GM18861 (cell line): ENCODE measurements around the gene TTYH3.

Experiments
- ATAC-seq: cut with Tn5 transposase; IDR thresholded peaks from one replicate; pipeline ENCODE4 v1.9.1; 2021; ENCODE audit not compliant: unreplicated experiment

Gene TTYH3

GRCh38 chr7:2633538-2634266 is 1.9 kb downstream of the TTYH3 start:
- no peak for ATAC-seq

DNA sequence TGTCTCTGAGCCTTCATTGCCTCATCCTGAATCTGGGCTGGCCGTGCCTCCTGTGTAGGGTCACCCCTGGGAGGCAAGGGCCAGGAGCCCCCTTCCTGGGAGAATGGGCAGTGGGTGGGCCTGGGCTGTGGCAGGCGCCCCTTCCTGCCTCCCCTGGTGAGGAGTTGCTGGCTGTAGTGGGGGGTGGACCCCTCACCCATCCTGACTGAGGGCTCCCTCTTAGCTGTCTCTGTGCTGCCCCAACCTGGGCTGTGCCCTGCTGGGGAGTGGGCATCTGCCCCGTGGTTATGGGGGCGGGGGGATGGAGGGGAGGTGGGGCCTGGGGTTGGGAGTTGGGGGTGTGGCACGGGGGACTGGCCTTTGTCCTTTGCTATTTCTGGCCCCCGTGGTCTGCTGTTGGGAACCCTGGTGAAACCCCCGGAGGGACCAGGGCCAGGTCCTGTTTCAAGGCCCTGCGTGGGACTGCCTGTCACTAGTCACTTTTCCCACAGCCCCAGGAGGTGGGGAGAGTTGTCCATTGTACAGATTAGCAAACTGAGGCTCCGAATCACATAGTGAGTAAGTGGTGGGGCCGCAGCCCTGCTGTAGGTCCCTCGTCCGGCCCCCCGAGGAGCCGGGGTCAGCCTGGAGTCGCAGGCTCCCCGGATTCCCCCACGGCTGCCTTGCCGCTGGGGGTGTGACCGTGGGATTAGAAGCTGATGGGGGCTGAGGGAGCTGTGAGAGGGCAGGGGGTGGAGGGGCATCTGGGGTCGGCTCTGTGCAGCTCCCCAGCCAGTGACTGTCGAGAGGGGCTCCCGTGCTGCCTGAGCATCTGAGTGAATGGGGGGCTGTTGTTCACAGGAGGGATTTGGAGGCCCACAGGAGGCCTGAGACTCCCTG is 2.7 kb downstream of the TTYH3 start:
- ATAC-seq: no peak

DNA sequence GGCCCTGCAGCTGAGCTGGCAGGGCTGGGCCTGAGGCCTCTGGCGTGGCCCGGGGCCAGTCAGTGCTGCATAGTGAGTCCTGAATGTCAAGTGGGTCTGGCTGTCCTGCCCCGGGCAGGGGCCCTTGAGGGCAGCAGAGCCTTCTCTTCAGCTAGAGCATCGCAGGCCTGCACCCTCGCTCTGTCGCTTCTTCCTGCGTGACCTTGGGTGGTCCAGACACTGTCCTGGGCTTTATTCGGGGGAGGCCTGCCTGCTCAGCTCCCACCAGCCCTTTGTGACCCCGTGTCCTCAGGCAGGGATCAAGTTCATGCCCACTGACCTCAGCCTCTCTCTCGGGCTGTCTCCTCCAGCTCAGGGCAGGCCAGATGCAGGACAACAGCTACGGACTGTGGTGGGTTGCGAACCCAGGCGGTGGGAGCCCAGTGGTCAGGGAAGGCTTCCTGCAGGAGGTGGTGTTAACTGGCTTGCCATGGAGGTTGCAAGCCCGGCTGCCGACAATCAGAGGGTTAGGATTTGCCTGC is 3.4 kb downstream of the TTYH3 start:
- no peak for ATAC-seq

DNA sequence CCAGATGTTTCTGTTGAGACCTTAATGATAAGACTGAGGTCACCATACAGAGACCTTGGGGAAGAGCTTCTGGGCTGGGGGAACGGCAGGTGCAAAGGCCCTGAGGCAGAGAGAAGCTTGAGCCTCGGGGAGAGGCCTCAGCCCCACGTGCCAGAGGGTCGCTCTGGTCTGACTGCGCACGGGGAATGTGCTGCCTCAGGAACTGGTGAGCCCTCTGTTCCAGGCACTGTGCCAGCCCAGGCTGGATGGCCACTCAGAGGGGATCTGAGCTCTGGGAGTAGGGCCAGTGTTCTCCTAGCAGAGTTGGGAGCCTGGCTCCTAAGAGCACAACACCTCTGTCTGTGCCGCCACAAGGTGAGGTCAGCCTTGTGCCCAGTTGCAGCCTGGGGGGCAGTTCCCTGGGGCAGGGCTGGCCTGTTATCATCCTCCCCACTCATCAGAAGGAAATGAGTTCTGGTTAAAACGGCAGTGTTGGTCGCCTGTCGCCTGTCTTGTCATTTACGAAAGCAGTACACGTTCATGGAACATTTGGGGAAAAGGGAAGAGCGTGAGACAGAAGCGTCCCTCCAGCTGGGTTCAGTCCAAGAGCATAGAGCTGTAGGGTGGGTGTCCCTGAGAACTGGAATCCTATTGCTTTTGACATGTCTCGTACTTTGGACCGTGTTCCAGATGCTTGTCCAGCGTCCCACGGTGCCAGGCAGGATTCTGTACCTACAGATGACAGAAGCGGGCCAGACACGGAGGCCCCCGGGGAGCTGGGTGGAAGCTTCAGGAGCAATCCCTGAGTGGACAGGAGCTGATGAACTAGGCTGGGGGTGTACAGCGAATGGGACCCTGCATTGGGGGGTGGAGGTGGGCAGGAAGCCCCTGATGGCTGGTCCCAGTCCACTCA is 4.3 kb downstream of the TTYH3 start:
- no peak for ATAC-seq

DNA sequence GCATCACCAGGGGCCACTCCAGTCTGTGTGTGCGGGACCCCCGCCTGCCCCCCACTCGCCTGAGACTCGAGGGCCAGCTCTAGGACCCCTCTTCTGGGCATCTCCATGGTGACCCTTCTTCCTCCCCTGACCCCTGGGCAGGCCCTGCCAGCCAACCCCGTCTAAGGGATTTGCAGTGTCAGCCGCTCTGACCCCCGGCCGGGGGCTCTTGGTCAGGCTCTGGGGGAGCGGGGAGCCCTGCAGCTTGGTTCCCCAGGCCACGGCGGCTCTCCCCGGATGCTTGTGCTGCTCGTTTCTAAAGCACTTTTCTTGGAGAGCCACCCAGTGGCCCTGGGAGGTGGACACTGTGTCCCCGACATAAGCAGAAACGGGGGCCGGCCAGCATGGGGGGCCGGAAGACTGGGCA is 5.3 kb downstream of the TTYH3 start:
- ATAC-seq: no peak

DNA sequence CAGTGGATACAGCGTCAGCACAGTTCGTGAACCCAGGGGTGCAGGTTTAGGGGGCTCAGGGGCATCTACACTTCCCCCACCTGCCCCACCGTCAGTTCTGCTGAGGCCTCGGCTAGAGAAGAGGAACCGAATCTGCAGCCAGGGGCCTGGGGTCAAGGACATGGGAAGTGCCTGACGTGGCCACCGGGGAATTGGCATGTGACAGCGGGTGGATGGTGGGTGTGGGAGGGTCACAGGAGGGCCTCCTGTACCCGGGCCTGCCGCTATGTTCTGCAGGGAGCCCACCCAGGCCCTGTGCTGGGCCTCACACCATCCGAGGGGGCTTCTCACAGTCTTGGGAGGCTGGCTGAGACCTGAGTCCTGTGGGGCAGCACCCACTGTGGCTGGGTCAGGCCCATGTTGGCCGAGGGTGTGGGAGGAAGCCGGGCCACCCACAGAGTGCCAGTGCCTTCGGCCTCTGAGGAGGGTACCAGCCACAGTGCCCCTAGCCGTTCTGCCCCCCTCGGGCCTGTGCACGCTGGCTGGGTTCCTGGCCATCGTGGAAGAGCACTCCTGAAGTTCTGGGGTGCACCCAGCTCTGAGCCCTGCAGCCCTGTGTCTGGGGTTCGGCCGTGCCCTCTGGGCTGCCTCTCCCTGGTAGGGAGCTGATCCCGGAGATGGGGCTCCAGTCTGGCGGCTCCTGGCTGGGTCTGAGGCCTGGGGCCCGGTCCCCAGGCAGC is 5.9 kb downstream of the TTYH3 start:
- ATAC-seq: no peak

- no peak for ATAC-seq
Observed at GRCh38 chr7:2638224-2638991, 6.6 kb downstream of the TTYH3 start.

DNA sequence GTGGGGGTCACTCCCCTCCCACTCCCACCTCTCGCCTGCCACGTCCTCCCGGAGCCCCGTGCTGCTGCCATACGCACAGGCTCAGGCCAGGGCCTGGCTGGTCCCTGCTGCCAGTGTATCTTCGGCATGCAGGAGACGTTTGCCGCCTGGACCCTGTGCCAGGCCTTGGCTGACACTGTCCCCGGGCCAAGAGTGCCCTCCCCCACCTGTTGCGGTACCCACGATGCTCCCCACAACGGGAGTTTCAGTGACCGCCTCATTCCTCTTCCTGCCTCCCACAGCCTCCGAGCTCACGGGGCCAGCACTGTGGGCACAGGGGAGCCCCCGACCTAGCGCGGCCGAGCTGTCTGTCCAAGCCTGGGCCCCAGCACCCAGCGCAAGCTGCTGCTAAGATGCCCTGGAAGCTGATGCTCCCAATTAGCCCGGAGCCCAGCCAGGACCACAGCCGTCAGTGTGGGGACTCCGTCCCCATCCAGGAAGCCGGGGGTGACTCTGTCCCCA is 7.4 kb downstream of the TTYH3 start:
- no peak for ATAC-seq

DNA sequence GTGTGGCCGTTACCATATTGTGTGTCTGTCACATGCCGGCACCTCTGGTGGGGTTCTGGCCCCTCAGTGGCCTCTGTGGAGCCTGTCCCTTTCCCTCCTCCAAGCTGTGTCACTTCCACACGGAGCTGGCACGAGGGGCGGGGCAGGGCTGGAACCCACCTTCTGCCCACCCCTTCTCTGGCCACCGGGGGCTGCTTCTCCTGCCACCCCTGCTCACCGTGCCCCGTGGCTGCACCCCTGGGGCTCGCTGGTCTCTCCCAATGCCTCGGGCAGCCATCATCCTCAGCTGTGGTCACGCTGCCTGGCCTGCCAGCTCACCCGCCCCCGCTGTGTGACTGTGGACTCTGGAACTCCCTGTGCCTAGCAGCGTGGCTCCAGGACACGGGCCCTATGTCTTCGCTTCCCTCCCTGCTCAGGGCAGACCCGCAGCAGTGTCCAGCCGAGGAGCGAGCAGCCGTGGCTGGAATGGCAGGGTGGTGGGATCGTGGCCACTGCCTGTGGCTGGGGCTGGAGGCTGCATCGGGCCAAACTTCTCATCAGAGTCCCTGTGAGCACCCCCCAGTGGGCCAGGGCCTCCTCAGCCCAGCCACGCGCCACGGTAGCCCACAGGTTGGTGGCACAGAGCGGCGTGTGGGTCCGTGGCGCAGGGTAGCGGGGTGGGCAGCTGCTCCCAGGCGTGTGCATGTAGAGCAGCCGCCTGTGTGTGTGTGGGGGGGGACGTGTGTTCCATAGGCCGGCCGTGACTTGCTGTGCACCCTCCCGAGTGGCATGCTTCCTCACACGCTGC is 8.1 kb downstream of the TTYH3 start:
- no peak for ATAC-seq

DNA sequence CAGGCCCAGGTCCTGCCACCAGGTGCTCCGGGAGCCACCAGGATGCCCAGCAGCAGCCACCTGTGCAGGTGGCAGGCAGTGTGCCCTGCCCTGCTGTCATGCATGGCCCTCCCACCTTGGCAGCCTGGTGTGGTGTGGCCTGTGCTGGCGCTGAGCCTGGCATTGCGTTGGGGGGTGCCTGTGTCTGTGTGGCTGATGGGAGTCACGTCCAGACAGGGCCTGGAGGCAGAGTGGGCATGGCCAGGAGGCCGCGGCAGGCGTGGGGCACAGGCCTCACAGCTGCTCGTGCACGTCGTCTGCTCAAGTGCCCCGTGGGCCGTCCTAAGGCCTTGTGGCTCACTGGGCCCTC is 8.7 kb downstream of the TTYH3 start:
- ATAC-seq: no peak

DNA sequence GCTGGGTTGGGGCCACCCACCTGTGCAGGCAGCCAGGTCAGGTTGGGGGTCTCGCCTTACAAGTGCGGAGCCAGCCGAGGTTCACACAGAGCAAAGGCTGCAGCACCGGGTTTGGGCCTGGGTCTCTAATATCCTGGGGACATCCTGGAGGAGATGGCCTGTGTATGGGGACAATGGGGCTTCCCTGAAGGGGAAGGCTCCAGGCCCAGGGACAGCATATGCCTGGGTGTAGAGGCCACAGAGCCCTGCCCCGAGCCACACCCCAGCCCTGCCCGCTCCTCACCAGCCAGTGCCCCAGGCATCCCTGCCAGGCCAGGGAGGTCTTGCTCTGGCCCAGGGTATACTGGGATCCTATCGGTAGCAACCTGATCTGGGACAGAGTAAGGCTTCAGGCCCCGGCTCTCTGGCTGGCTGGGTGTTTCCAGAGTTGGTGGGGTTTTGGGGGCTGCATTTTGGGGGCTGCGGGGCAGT is 9.1 kb downstream of the TTYH3 start:
- ATAC-seq: no peak

DNA sequence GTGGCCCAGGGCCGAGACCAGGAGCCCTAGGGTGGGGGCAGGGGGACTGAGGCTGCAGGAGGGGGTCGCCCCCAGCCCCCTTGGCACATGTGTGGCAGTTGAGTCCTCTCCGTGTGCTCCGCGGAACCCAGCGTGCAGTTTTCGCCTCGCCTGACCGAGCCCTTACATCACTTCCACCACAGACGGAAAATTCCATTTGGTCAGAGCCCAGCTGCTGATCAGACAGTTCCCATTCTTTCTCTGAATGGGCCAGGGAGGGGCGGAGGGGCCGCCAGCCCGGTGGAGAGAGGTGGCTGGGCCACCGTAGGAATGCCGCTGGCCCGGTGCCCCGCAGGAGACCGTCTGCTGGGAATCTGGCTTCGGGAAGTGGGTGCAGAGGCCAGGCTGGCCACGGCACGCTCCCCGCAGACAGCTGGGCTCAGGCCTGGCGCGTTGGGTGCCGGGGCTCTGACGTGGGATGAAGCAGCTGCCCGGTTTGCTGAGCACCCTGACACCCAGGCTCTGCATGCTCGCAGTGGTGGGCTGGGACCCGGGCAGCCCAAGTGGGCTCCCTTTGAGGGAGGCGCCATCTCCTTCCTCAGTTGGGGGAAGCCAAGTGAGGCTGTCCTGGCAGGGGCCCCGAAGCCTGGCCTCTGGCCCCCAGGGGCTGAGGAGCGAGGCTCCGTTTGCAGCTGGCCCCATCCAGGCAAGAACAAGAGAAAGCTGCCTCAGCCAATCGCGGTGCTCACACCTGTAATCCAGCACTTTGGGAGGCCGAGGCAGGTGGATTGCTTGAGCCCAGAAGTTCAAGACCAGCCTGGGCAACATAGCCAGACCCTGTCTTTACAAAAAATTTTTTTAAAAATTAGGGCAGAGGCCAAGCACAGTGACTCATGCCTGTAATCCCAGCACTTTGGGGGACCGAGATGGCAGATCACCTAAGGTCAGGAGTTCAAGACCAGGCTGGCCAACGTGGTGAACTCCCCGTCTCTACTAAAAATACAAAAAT is 9.9 kb downstream of the TTYH3 start:
- ATAC-seq: no peak

- ATAC-seq: no peak
Observed at GRCh38 chr7:2643386-2644219, 11.8 kb downstream of the TTYH3 start.

GRCh38 chr7:2644220-2644561 is 12.4 kb downstream of the TTYH3 start:
- ATAC-seq: no peak

GRCh38 chr7:2644562-2645273 is 12.9 kb downstream of the TTYH3 start:
- ATAC-seq: peak; percentile 18

DNA sequence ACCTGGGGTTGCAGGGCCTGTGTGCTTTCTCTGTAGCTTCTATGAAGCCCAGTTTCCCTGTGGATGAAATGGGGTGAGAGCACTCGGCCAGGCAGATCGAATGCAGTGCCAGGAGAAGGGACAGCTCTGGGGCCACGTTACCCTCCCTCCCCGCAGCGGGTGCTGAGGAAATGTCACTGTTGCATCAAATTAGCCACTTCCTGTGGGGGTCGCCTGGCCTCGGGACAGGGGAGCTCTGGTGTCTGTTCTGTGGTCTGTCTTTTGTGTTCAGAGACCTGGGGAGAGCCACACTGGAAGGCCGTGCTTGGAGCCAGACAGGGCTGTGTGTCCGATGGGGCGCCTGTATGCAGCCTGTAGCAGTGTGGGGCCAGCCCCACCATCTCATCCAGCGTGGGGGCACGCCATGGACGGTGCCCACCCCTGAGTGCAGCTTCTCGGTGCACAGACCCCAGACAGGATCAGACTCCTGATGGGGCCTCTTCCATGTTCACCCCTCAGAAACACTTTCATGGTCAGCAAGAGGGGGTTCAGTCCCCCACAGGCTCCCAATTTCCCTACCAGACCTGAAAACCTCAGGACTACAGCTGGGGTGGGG is 13.6 kb downstream of the TTYH3 start:
- ATAC-seq: peak; percentile 59
